NCI-H1694 (cell line): ENCODE data around the gene FMN1.

ENCODE experiments used
- DNase-seq: peaks from one replicate; lab custom pipeline; 2025; lab: John Stamatoyannopoulos, UW

Gene FMN1

GRCh38 chr15:33154351-33155166 lies 40.0 kb downstream of the FMN1 start:
- no peak for DNase-seq

GRCh38 chr15:33153548-33153947 lies 41.0 kb downstream of the FMN1 start:
- no peak for DNase-seq

GRCh38 chr15:33152502-33153109 lies 41.9 kb downstream of the FMN1 start:
- DNase-seq: no peak

GRCh38 chr15:33150971-33151370 lies 43.5 kb downstream of the FMN1 start:
- DNase-seq: no peak

- DNase-seq: no peak
Observed at GRCh38 chr15:33150431-33150941, 44.0 kb downstream of the FMN1 start.

GRCh38 chr15:33149919-33150318 lies 44.6 kb downstream of the FMN1 start:
- no peak for DNase-seq

- DNase-seq: no peak
Observed at GRCh38 chr15:33148129-33148751, 46.3 kb downstream of the FMN1 start.

GRCh38 chr15:33146051-33146450 lies 48.5 kb downstream of the FMN1 start:
- no peak for DNase-seq

GRCh38 chr15:33145447-33145846 lies 49.1 kb downstream of the FMN1 start:
- DNase-seq: no peak

- no peak for DNase-seq
Observed at GRCh38 chr15:33142708-33143107, 51.8 kb downstream of the FMN1 start.

- no peak for DNase-seq
Observed at GRCh38 chr15:33138000-33138399, 56.5 kb downstream of the FMN1 start.

- no peak for DNase-seq
Observed at GRCh38 chr15:33137101-33137500, 57.4 kb downstream of the FMN1 start.

GRCh38 chr15:33136353-33136752 lies 58.2 kb downstream of the FMN1 start:
- DNase-seq: no peak

GRCh38 chr15:33135355-33135781 lies 59.1 kb downstream of the FMN1 start:
- DNase-seq: no peak

- DNase-seq: no peak
Observed at GRCh38 chr15:33132722-33133345, 61.7 kb downstream of the FMN1 start.

- no peak for DNase-seq
Observed at GRCh38 chr15:33132233-33132580, 62.3 kb downstream of the FMN1 start.

GRCh38 chr15:33131552-33132232 lies 62.8 kb downstream of the FMN1 start:
- no peak for DNase-seq

- no peak for DNase-seq
Observed at GRCh38 chr15:33126559-33127290, 67.8 kb downstream of the FMN1 start.

GRCh38 chr15:33125894-33126537 lies 68.5 kb downstream of the FMN1 start:
- DNase-seq: no peak

GRCh38 chr15:33124811-33125210 lies 69.7 kb downstream of the FMN1 start:
- no peak for DNase-seq

- no peak for DNase-seq
Observed at GRCh38 chr15:33124279-33124678, 70.2 kb downstream of the FMN1 start.
